GM19240 (cell line): ENCODE data around the gene ZNF333.
"Not testable (repeated sequence)": the region's sequence is repeated elsewhere in the genome, so short reads cannot be mapped to it uniquely, and the experiment has no call there.

ENCODE experiments used
- DNase-seq: peaks from one replicate; pipeline ENCODE4 v3.0.0; 2011; ENCODE audit warnings: low spot score; ENCODE audit not compliant: insufficient read length

The ZNF333 gene

DNA sequence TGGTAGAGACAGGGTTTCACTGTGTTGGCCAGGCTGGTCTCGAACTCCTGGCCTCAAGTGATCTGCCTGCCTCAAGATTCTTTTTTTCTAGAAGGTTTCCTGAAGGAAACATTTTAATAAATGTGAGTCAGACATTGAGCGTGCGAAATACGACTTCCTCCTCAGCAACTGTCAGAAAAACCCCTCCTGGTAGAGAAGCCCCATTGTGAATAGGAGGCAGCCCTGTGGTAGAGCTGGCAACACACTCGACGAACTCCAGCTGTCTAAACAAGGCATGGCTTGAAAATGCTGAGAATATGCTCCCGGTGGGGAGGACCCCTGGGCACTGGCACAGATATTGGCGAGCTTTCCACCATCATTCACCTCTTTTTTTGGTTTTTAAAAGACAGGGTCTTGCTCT is 9.8 kb downstream of the ZNF333 start:
- no peak for DNase-seq

DNA sequence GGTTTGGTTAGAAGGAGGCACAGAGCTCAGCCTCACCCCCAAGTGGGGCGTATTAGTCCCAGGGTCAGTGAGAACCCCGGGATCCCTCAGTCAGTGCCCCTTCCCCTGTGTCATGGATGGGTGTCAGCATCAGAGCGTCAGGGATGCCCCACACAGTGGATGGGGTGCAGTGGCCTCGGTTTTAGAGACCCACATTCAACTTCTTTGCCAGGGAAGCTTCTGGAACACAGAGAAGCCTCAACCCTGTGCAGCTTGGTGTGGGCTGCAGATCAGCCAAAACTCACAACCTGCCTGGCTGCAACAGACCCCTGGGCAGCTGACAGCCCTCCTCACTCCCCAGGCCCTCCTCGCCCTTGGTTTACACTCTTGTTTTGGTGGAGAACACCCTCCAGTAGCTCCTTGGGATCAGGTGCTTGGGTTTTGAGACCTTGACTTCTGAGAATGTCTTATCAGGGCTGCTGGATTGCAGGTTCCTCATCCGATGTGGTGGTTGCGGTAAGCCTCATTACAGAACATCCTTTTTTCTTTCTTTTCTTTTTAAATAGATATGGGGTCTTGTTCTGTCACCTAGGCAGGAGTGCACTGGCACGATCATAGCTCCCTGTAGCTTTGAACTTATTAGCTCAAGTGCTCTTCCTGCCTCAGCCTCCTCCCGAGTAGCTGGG is 11.0 kb downstream of the ZNF333 start:
- no peak for DNase-seq

DNA sequence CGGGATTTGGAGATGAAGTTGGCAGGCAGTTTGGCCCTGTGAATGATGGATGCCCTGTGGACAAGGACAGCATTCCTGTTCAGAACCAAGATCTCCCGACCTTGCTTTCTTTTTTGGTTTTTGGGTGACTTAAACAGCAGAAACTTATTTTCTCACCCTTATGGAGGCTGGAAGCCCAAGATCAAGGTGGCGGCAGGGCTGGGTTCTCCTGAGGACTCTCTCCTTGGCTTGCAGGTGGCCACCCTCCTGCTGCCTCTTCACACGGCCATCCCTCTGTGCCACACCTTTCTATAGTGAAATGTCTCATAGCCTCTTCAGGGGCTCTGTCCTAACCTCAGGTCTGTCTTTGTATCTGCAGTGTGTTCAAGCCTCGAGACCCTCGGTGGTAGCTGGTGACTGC is 14.0 kb downstream of the ZNF333 start:
- DNase-seq = no peak

DNA sequence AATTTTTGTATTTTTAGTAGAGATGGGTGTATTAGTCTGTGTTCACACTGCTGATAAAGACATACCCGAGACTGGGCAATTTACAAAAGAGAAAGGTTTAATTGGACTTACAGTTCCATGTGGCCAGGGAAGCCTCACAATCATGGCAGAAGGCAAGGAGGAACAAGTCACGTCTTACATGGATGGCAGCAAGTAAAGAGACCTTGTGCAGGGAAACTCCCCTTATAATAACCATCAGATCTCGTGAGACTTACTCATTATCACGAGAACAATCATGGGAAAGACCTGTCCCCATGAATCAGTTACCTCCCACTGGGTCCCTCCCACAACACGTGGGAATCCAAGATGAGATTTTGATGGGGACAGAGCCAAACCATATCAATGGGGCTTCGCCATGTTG is 14.6 kb downstream of the ZNF333 start:
- no peak for DNase-seq

DNA sequence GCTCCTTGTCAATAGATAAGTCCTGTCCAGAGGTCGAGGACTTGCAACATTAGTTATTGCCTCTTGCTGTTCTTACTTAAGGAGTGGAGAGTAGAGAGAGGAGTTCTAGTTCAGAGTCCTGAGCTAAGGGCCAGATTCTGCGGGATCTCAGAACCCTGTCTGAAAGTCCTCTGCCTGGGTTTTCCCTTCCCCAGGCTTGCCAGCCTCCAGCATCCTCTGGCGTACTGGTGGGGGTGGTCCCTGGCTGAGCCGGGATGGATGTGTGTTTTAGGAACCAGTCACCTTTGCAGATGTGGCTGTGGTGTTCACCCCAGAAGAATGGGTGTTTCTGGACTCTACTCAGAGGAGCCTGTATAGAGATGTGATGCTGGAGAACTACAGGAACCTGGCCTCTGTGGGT is 26.0 kb downstream of the ZNF333 start:
- DNase-seq = no peak

DNA sequence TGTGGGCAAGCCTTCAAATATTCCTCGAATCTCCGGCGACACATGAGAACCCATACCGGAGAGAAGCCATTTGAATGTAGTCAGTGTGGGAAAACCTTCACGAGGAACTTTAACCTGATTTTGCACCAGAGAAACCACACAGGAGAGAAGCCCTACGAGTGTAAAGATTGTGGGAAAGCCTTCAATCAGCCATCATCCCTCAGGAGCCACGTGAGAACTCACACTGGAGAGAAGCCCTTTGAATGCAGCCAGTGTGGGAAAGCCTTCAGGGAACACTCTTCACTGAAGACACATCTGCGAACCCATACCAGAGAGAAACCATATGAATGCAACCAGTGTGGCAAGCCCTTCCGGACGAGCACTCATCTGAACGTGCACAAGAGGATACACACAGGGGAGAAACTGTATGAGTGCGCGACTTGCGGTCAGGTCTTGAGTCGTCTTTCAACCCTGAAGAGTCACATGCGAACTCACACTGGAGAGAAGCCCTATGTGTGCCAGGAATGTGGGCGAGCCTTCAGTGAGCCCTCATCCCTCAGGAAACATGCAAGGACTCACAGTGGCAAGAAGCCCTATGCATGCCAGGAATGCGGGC is 28.8 kb downstream of the ZNF333 start:
- no peak for DNase-seq

DNA sequence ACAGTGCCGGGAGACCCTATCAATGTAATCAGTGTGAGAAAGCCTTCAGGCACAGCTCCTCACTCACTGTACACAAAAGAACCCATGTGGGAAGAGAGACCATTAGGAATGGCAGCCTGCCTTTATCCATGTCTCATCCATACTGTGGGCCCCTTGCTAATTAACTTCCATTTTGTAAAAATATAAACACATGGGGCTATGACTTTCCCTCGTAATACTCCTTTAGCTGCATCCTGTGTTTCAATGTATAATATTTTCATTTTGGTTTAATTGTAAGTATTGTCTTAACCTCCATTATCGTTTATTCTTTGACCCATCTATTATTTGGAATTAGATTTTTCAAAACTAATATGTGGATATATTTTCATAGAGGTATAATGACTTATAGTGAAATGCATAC is 29.3 kb downstream of the ZNF333 start:
- no peak for DNase-seq

DNA sequence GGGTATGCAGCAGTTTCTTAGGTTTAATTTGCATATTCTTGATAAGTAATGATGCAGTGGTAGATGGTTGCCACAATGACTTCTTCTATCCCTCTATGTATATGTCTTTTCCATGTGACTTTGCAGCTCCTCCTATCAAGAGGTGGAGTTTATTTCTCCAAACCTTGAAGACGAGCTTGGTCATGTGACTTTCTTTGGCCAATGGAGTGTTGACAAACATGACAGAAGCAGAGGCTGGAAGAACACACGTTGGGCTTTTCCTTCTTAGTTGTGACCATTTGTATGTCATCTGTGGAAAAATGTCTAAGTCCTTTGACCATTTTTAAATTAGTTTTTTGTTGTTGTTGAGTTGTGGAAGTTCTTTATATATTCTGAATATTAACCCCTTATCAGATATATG is 32.3 kb downstream of the ZNF333 start:
- DNase-seq = no peak

DNA sequence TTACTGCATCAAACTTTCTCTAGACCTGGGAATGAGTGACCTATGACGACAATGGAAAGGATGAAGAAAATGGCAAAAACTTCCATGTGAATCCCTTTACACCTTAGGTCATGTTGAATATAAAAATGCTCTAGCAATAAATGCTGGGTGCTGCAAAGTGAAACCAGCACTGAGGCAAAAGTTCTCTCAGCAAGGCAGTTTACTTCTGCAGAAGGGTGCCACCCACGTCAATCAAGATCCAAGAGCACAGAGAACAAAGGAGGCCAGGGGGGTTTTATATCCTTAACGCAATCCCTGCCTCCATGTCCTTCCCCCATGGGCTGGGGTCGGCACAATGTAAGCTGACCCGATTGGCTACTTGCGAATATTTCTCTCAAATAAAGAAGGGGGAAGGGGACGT is 38.7 kb downstream of the ZNF333 start:
- DNase-seq = no peak

DNA sequence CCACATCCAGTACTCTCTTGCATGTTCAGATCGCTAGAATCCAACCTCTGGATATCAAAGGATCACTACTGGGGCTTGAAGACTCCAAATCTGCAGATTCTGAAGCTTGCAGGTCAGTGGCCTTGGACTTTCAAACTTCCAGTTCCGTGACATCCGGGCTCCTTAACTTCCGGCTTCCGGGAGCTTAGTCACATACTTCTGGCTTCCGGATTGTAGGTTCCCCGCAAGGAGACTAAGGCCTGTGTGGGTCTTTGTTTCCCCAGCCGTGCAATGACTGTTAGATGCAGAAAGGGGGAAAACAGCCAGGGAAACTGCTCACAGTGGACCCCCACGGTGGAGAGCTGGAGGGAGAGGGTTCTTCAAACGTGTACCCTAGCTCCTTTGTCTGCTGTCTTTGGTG is 41.4 kb downstream of the ZNF333 start:
- DNase-seq = no peak

DNA sequence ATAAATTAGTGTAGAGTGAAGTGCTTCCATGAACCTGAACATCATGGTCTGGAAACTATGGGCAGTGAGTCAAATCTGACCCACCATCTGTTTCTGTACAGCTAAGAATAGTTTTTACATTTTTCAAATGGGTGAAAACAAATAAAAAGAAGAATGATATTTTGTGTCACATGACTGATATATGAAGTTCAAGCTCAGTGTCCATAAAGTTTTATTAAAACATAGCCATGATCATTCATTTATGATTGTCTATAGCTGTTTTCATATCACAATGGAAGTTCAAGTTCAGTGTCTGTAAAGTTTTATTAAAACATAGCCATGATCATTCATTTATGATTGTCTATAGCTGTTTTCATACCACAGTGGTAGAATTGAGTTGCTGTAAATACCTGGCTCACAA is 42.7 kb downstream of the ZNF333 start:
- DNase-seq = no peak

DNA sequence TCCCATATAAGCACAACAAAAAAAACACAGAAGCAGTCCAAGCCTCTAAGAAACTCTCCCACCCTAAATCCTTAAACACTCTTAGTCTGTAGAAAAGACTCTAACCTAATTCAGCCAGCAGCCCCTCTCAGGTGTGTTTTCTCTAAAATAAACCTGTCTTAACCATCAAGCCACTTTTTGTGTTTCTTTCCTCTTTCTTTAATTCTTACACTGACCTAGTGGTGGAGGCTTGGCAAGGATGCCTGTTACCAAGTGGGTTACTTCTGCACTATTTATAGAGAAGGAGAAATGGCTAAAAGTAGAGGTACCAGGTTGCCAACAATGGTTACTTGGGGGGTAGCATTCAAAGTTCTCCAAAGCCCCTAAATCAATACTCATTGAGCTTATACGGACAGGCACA is 43.7 kb downstream of the ZNF333 start:
- DNase-seq = no peak

DNA sequence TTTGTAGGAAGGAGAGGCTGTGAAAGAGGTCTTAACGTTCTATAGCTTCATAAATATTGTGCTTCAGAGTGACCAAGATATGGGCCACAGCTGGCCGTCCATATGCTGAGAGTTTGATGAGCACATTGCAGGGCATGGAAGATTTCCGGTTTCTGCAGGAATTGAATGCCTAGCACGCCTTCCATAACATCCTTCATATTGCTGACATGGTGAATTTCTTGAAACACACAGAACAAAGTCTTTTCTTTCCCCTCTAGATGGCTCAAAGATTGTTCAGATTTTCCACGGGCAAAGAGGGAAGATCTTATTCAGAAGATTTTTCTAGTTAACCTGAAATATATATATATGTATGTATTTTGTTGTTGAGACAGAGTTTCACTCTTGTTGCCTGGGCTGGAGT is 46.1 kb downstream of the ZNF333 start:
- no peak for DNase-seq

DNA sequence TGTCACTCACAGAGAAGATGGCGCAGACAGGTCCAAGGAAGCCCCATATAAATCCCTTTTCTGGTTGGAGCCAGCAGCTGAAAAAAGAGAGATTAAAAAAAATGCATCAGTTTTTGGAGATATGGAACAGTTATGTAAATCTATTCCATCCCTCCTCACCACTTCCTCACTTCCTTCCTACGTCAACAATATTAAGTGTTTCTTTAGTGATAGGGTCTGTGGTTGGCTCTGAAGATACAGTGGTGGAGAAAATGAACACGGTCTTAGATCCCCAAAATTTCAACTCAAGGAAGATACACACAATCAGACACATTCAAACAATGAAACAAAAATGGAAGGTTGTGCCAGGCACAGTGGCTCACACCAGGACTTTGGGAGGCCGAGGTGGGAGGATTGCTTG is 57.0 kb downstream of the ZNF333 start:
- no peak for DNase-seq

DNA sequence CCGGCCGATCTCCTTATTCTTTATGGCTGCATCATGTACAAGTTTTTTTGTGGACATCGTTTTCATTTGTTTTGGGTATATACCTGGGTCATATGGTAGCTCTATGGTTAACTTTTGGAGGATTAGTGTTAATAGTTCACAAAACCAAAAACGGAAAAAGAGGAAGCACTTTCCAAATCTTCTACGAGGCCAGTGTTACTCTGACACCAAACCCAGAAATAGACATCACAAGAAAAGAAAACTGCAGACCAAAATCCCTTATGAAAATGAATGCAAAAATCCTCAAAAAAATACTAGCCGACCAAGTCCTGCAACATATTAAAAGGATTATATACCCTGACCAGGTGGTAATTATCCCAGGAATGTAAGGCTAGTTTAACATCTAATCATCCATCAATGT is 58.8 kb downstream of the ZNF333 start:
- no peak for DNase-seq

DNA sequence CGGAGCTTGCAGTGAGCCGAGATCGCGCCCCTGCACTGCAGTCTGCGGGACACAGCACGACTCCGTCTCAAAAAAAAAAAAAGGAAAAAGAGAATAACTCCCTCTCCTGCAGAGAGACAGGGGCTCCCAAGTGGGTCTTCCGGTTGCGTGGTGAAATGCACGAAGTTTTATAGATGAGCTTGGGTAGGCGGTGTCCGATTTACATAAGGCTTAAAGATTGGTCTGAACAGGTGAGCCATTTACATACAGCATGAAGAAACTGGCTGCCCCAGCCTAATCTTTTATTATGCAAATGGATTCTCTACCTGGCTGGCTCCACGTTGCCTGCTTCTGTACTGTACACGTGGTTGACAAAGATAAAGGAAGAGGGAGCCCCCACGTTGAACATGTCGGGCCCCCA is 69.0 kb downstream of the ZNF333 start:
- DNase-seq = no peak

DNA sequence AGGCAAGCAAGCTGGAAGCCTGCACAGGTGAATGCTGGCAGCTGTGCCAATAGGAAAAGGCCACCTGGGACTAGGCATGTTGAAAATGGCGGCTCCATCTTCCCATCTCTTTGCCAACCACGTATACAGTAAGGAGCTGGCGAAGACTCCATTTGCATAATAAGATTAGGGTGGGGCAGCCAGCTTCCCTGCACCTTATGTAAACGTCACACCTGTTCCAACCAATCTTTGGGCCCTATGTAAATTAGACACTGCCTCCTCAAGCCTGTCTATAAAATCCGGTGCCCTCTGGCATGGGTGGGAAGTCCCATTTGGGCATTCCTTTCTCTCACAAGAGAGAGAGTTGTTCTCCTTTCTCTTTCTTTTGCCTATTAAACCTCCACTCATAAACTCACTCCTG is 71.8 kb downstream of the ZNF333 start:
- no peak for DNase-seq

DNA sequence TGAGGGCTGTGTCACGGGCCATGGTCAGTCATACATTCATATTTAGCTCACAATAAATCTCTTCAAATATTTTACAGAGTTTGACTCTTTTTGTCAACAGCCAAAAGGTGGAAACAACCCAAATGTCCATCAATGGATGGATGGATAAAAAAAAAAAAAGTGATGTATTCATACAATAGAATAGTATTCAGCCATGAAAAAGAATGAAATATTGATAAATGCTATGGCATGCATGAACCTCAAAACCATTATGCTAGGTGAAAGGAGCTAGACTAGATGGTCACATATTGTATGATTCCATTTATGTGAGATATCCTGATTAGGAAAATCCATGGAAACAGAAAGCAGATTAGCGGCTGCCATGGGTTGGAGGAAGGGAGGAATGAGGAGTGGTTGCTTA is 72.3 kb downstream of the ZNF333 start:
- no peak for DNase-seq

DNA sequence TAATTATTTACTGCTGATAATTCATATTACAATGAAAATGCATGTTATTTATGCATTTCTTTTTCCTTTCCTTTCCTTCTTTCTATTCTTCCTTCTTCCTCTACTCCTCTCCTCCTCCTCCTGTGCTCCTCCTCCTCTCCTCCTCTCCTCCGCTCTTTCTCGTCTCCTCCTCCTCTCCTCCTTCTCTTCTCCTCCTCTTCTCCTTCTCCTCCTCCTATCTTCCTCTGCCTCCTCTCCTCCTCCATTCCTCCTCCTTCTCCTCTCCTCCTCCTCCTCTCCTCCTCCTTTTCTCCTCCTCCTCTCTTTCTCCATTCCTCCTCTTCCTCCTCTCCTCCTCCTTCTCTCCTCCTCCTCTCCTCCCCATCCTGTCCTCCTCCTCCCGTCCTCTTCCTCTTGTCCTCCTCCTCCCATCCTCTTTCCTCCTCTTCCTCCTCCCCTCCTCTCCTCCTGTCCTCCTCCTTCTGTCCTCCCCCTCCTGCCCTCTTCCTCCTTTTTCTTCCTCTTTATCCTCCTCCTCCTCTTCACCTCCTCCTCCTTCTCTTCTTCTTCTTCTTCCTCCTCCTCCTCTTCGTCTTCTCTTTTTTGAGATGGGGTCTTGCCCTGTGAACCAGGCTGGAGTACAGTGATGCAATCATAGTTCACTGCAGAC is 73.8 kb downstream of the ZNF333 start:
- DNase-seq = no peak

DNA sequence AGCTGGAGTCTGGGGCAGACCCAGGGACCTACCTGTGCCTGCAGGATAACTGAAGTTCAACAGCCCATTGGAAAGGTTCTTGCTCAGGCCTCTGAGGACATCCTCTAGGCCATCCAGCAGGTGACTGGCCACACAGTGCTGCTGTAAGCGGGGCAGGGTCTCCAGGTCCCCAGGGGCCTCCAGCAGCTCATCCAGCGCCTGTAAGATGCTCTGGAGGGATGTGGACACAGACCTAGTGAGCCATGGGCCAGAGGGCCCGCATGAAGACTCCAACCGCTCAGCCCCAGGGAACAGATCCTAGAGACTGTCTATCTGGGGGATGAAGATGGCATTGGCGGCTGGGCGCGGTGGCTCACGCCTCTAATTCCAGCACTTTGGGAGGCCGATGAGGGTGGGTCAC is 74.6 kb downstream of the ZNF333 start:
- no peak for DNase-seq

DNA sequence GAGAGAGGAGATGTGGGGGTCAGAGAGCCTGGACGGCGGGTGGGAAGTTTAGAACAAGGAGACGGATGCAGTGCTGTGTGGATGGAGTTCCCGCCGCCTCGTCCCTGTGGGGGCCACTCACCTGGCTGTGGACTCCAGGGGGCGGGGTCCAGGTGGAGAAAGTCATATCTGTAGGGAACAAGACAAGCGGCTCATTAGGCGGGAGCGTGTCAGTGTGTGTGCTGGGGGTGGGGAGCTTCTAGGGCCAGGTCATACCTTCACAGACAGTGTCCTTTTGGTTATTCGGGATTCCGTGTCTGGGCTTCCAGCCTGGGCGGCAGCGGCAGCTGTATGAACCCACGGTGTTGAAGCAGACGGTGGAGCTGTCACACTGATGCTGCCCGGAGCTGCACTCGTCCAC is 75.6 kb downstream of the ZNF333 start:
- not testable (repeated sequence) for DNase-seq

DNA sequence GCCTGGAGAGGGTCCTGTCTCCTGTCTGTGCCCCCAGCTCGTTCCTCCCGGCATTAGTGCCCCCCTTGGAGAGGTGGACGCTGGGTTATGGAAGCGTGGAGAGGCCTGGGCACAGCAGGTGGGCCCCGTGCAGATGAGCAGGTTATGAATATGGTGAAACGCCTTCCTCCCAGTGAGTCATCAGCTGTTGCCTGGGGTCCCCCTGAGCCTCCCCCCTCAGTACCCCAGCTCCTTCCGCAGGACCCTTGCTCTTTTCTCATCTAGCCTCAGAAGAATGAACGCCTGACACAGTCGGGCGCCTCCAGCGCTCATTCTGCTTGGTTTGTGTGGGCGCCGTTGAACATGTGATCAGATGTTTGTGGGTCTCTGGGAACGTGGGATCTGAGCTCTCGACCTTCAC is 76.0 kb downstream of the ZNF333 start:
- DNase-seq = not testable (repeated sequence)

DNA sequence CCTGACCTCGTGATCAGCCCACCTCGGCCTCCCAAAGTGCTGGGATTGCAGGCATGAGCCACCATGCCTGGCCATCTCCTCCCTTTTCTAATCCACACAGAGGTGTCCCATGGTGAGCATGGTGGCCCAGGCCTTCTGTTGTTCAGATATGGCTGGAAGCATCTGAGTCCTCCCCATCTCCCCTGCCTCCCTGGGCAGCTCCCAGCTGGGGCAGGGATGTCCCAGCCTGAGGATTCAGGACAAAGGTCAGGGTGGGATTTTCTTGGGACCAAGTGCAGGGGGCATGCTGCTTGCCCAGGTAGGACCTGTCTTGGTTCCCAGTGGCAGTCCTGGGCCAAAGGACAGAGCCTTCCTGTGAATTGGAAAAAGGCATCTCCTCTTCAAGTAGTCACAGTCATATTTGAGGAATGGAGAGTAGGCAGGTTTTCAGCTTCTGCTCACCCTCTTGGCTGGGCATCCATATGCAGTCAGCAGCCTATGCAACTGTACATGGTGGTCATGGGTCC is 77.7 kb downstream of the ZNF333 start:
- no peak for DNase-seq
